ENCODE results near the gene SLITRK3.
A peak's percentile ranks its signal among the peaks of the same experiment; 100 is the strongest.

SLITRK3 gene

GRCh38 chr3:165195640-165196576 lies at the start of gene SLITRK3:
SLITRK3 (minus strand) TSS chr3:165196384; CDS start chr3:165190830, 5,554 bp downstream.
- no peak for DNase-seq

DNA sequence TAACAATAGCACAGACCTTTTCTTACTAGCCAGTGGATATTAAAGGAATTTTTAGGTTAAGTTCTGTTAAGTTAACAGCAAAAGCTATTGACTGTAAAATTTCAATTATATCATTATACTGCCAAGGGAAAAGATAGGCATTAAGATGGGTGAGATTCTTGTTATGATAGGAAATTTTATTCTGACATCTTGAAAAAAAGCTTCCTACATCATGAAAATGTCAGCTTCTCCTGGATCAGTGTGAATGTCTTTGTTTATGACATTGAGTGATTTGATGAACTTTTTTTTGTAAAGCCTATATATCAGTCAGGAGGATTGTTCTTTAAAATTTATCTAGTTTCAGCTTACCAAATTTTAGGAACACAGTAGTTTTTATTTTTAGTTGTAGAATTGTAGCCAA lies 47.4 kb upstream of the SLITRK3 start:
- DNase-seq, result no peak

DNA sequence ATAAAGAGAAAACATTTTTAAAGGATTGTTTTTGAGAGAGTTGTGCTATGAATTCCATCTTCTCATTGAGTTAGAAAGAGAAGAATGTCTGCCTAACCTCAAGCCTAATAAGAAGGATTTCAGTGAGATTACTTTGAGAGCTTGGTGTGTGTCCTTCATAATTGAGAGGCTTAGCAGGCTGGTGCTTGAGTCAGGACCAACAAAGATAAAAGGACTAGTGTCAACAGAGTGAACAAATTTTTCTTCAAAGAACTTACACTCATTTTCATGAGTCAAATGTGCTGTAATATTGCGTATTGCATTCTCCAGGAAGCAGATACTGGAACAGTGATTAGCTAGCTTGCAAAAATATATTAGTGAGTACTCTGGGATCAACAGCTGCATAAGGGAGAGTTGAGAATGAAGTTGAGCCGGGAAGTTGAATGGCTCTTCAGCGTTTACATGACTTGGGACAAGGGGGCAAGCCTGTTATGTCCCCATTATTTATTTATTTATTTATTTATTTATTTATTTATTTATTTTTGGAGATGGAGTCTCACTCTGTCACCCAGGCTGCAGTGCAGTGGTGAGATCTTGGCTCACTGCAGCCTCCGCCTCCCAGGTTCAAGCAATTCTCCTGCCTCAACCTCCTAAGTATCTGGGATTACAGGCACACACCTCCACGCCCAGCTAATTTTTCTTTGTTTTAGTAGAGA lies 37.5 kb upstream of the SLITRK3 start:
- DNase-seq, result no peak

DNA sequence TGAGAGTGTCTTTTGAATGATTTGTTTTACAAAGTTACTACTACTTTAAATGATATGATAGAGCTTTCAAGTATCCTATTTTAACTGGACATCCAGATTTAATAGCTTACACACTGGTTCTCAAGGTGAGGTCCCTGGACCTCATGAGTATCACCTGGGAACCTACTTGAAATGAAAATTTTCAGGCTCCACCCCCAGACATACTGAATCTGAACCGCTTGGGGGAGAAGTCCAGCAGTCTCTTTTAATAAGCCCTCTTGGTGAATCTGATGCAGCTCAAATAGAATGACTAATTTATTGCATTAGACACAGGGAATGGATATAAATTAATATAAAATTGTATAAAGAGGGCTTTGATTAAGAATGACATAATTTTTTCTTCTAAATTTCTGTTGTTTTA lies 29.4 kb upstream of the SLITRK3 start:
- DNase-seq, result no peak

- no peak for DNase-seq
These were observed 21.6 kb upstream of the SLITRK3 start for GRCh38 chr3:165217739-165218138.

GRCh38 chr3:165212580-165212979 lies 16.4 kb upstream of the SLITRK3 start:
- DNase-seq, result no peak

- no peak for DNase-seq
These were observed 15.5 kb upstream of the SLITRK3 start for GRCh38 chr3:165211721-165212120.

DNA sequence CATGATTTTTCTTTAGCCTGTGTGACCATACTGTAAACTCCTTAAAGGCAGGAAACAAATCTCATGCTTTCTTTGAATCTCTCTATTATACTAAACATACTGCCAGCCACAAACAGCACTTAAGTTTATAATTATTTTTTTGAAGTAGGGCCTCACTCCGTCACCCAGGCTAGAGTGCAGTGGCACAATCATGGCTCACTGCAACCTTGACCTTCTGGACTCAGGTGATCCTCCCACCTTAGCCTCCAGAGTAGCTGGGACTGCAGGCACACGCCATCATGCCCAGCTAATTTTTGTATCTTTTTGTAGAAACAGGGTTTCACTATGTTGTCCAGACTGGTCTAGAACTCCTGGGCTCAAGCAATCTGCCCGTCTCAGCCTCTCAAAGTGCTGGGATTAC lies 14.5 kb upstream of the SLITRK3 start:
- DNase-seq, result no peak

GRCh38 chr3:165210132-165210531 lies 13.9 kb upstream of the SLITRK3 start:
- no peak for DNase-seq

GRCh38 chr3:165206454-165207266 lies 10.5 kb upstream of the SLITRK3 start:
- DNase-seq, result peak; percentile 56

DNA sequence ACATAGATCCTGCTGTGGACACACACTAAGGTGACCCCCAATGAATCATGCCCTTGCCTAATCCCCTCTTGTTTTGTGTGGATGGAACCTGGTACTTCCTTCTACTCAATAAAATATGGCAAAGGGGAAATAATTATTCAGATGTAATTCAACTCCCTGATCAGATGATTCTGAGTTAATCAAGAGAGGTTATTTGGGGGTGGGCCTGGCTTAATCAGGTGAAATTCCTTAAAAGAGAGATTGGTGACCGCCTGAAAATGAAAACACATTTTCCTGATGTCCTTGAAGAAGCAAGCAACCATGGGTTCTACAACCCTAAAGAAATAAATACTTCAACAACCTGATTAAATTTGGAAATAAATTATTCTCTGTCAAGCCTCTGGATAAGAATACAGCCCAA lies 8.3 kb upstream of the SLITRK3 start:
- DNase-seq, result no peak

GRCh38 chr3:165202995-165203394 lies 6.8 kb upstream of the SLITRK3 start:
- DNase-seq, result no peak

GRCh38 chr3:165201964-165202363 lies 5.8 kb upstream of the SLITRK3 start:
- no peak for DNase-seq

- DNase-seq, result no peak
These were observed 1.3 kb upstream of the SLITRK3 start for GRCh38 chr3:165197481-165197800.

- DNase-seq, result no peak
These were observed 645 bp upstream of the SLITRK3 start for GRCh38 chr3:165196577-165197480.

DNA sequence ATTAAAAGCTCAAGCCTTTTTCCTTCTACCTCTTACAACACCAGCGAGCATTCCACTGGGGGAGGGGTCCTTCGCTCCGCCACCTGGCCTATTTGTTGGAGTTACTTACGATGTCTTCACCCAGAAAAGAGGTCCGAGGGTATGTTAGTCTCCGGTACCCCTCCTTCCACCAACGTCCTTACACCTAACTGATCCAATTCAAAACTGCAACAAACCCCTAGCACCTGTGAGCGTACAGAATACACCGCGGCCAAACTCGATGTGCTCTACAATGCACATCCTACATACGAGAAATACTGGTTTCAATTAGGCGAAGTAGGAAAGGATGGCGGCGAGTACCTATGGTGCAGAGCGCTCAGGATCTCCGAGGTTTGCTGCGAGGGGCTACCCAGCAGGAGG lies 944 bp downstream of the SLITRK3 start:
- no peak for DNase-seq

DNA sequence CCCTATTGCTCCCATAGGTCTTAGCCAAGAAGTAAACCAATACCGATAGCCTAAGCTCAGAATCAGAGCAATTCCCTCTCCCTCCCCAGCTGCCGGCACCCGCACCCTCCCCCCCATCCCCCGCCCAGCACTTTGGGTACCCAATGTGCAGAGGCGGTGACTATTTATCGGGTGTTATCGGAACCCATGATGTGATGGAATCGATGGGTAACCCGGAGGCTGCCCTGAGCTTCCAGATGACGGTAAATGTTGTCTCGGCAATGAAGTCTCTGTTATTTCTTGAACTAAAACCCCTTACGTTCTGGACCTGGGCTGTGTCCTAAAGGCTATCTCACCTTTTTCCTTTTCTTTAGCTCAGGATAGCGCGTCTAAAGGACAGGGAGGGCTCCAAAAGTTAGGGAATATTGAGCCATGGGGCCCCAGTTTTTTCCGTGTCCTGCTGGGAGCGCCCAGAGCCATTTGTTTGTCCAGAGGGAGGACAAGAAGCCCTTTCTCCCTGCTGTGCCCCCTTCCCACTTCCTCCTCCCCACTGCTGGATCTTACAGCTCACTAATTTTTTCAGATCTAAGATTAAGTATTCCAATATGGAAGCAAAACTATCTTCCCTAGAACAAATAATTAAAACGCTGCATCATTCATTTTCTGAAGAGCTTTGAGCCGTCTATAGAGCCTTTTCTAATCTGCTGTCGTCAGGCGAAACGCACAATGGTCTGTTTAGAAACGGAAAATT lies 1.5 kb downstream of the SLITRK3 start:
- DNase-seq, result no peak

- no peak for DNase-seq
These were observed 2.6 kb downstream of the SLITRK3 start for GRCh38 chr3:165193366-165194254.

DNA sequence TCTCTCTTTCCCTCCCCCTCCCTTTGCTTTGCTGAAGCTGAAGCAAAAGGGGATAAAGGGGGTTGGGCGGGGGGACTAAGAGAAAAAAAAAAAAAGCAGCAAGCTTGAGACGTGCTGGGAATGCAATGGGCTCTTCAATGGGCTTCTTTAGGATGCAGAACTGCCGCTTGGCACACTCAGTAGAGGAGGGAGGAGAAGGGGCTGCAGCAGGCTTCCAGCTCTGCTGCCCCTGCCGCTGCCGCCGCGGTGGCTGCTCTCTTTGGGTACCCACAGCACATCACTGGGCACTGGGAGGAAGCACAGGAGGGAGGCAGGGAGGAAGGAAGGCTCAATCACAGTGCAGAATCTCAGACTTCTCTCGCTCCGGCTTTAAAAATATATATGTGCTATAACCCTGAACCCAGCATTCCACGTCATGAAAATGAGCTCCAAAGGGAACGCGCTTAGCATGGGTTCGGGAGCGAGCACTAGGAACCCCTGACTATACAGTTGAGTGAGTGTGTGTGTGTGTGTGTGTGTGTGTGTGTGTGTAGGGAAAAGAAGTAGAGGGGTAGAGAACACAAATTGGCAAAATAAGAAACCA lies 3.5 kb downstream of the SLITRK3 start:
- no peak for DNase-seq

- no peak for DNase-seq
These were observed 4.7 kb downstream of the SLITRK3 start for GRCh38 chr3:165191491-165191890.
